Subcutaneous adipose tissue (tissue), 4 donors: ENCODE results near the gene B3GLCT. TPM values are rescaled to one million over a fixed set of nuclear protein-coding genes. Genes with fewer than 3 reads are reported as not detected.

Experiments
- CTCF ChIP-seq: fragments of 450-650 bp; IDR thresholded peaks from one replicate; pipeline ENCODE4 v1.5.1; 2016; ENCODE audit warnings: low read depth, mild to moderate bottlenecking, control low read depth, antibody characterized with exemption, moderate library complexity
- total RNA-seq, 4 donors: library from RNA; depleted of rRNA; stranded (reverse); fragments of >200 nt; gene quantifications; one replicate each; pipeline ENCODE4 v1.1.0, GENCODE V29; 2016

Gene B3GLCT
- total RNA-seq, 4 donors from 2014 or later, result 4.9 to 15.4 (median 8.5) TPM

- no peak for TF ChIP-seq CTCF
Observed at GRCh38 chr13:31174018-31174417, 25.8 kb upstream of the B3GLCT start.

GRCh38 chr13:31175847-31176532 is 23.8 kb upstream of the B3GLCT start:
- no peak for TF ChIP-seq CTCF

- no peak for TF ChIP-seq CTCF
Observed at GRCh38 chr13:31179241-31179640, 20.5 kb upstream of the B3GLCT start.

- no peak for TF ChIP-seq CTCF
Observed at GRCh38 chr13:31179754-31180153, 20.0 kb upstream of the B3GLCT start.

GRCh38 chr13:31182987-31183386 is 16.8 kb upstream of the B3GLCT start:
- TF ChIP-seq CTCF, result no peak

- TF ChIP-seq CTCF, result no peak
Observed at GRCh38 chr13:31184451-31184850, 15.3 kb upstream of the B3GLCT start.

GRCh38 chr13:31184981-31185645 is 14.7 kb upstream of the B3GLCT start:
- TF ChIP-seq CTCF, result no peak
